IPS-18a (cell line): ENCODE results near the gene DOCK4.

ENCODE experiments used
- H3K27ac ChIP-seq: one replicate; pipeline ENCODE4 v1.5.1; 2013; ENCODE audit warnings: low read length
- H3K27me3 ChIP-seq: one replicate; pipeline ENCODE4 v1.6.1; 2013; ENCODE audit warnings: mild to moderate bottlenecking, low read length; ENCODE audit not compliant: control insufficient read depth, insufficient read depth
- H3K36me3 ChIP-seq: one replicate; pipeline ENCODE4 v1.6.1; 2013; ENCODE audit warnings: low read depth, low read length; ENCODE audit not compliant: control insufficient read depth
- H3K4me1 ChIP-seq: one replicate; pipeline ENCODE4 v1.6.1; 2013; ENCODE audit warnings: low read depth, low read length; ENCODE audit not compliant: control insufficient read depth
- H3K4me3 ChIP-seq: one replicate; pipeline ENCODE4 v1.5.1; 2013; ENCODE audit warnings: low read length
- H3K9ac ChIP-seq: one replicate; pipeline ENCODE4 v1.6.1; 2013; ENCODE audit warnings: mild to moderate bottlenecking, low read length, moderate library complexity
- H3K9me3 ChIP-seq: one replicate; pipeline ENCODE4 v1.6.1; 2013; ENCODE audit warnings: low read depth, low read length; ENCODE audit not compliant: control insufficient read depth

Gene DOCK4

GRCh38 chr7:111982804-111983203, 223.4 kb downstream of the DOCK4 start:
- H3K27ac ChIP-seq = no peak overlapping the region

GRCh38 chr7:111982133-111982532, 224.1 kb downstream of the DOCK4 start:
- Histone ChIP-seq H3K9me3 (no peaks in the 10 kb centered on the region), H3K4me3 (no peak overlapping the region), H3K4me1 (no peaks in the 10 kb centered on the region), H3K36me3 (peaks cover 8% of the 10 kb centered on the region), H3K9ac (no peak overlapping the region), H3K27ac (no peak overlapping the region), H3K27me3 (no peaks in the 10 kb centered on the region)

More at GRCh38 chr7:111982804-111983203, 223.4 kb downstream of the DOCK4 start:
- Histone ChIP-seq H3K9me3 (no peaks in the 10 kb centered on the region), H3K4me1 (no peaks in the 10 kb centered on the region), H3K4me3 (no peak overlapping the region), H3K9ac (no peak overlapping the region), H3K27me3 (no peaks in the 10 kb centered on the region), H3K36me3 (peaks cover 8% of the 10 kb centered on the region)

DNA sequence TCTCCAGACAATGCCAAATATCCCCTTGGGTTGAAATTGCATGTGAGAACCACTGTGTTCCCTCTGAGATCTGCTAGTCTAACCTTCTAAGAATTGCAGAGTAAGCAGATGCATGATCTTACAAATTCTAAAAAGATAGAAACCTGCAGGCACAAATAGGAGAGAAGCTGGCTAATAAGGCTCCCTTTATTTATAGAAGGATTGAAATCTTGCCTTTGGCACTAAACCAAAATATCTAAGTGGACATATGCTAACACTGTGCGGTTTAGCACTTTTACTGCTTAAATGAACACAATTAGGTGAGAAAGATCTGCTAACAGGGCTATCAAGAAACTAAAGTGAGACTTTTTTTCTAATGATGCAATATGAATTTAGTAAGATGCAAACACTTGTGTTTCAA, 225.5 kb downstream of the DOCK4 start:
- Histone ChIP-seq H3K4me1 (no peaks in the 10 kb centered on the region), H3K4me3 (no peak overlapping the region), H3K36me3 (peaks cover 8% of the 10 kb centered on the region), H3K9me3 (no peaks in the 10 kb centered on the region), H3K9ac (no peak overlapping the region), H3K27ac (no peak overlapping the region), H3K27me3 (no peaks in the 10 kb centered on the region)

DNA sequence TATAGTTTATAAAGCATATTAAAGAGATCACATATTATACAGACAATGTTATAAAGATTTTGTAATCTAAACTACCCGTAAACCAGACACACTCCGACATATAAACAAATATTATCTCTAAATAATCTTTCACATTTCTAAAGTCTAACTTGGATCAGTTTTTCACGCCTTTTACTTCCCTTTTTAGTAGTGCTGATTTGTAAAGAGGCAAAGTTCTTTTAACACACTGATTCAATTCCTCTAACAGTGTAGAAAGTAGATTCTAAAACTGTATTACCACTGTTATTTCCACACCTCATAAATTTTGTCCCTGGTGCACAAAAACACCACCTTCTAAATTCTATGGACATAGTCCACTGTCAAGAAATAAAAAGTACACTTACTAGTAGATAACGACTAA, 230.9 kb downstream of the DOCK4 start:
- Histone ChIP-seq H3K9ac (no peak overlapping the region), H3K9me3 (no peaks in the 10 kb centered on the region), H3K27ac (no peak overlapping the region), H3K4me1 (no peaks in the 10 kb centered on the region), H3K4me3 (no peak overlapping the region), H3K36me3 (no peaks in the 10 kb centered on the region), H3K27me3 (no peaks in the 10 kb centered on the region)

- Histone ChIP-seq H3K27me3 (no peaks in the 10 kb centered on the region), H3K27ac (no peak overlapping the region)
These were observed 245.2 kb downstream of the DOCK4 start for GRCh38 chr7:111960984-111961383.

DNA sequence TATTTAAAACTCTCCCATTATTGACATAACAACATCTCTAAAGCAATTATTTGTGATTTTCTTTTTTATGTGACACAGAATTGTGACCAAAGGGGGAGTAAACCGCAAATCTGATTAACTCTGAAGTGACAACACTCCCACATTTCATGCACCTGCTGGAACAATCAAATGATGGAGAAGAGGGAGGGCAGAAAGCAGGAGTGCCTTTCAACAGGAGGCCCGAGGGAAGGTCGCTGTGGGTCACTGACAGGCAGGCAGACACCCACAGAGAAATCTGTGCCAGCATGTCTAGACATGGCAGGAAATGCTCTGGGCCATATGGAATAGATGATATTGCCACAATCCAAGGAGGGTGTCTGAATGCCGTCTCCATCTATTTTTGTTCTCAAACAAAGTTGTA, 247.3 kb downstream of the DOCK4 start:
- no peaks in the 10 kb centered on the region for H3K27me3 ChIP-seq
- no peaks in the 10 kb centered on the region for H3K9me3 ChIP-seq
- H3K36me3 ChIP-seq = no peaks in the 10 kb centered on the region
- no peak overlapping the region for H3K27ac ChIP-seq
- H3K9ac ChIP-seq = no peak overlapping the region
- no peak overlapping the region for H3K4me3 ChIP-seq
- H3K4me1 ChIP-seq = peaks cover 12% of the 10 kb centered on the region

More at GRCh38 chr7:111960984-111961383, 245.2 kb downstream of the DOCK4 start:
- no peak overlapping the region for H3K9ac ChIP-seq
- peaks cover 10% of the 10 kb centered on the region for H3K4me1 ChIP-seq
- no peaks in the 10 kb centered on the region for H3K9me3 ChIP-seq
- H3K36me3 ChIP-seq = no peaks in the 10 kb centered on the region
- no peak overlapping the region for H3K4me3 ChIP-seq

DNA sequence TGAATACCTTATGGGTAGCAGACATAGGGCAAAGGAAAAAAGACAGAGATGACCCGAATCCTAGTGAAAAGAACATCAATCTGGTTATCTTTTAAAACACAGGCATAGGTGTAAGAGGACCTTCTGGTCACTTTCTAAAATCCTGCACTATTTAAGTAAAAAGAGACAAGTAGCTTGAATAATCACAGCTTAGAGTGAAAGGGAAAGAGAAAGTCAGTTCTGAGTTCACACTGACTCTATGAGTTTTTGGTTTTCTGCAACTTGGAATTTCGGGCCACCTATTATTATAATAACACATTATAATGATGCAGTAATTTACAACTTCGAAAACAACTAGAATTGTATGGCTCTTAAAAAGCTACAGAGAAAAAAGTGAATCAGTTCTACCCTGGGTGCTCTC, 247.8 kb downstream of the DOCK4 start:
- Histone ChIP-seq H3K9me3 (no peaks in the 10 kb centered on the region), H3K27me3 (no peaks in the 10 kb centered on the region), H3K27ac (no peak overlapping the region), H3K4me1 (peaks cover 16% of the 10 kb centered on the region), H3K36me3 (no peaks in the 10 kb centered on the region), H3K9ac (no peak overlapping the region), H3K4me3 (no peak overlapping the region)

DNA sequence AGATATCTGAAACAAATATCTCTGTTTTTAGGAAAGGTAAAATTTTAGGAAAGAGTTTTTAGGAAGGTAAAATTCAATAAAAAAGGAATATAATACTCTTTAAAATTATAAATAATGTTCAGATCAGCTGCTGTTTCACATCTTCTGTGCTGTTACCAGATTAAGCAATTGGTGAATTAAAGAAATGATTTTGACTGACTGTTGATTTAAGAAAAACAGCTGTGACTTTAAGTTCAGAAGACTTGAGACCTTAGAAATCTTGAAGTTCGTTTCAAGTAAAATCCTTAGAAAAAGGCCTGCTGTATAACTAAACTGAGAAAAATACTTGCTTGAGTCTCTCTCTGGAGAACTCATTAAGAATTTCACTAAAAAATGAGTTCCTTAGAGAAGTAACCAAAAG, 250.6 kb downstream of the DOCK4 start:
- H3K27me3 ChIP-seq = no peaks in the 10 kb centered on the region
- peaks cover 19% of the 10 kb centered on the region for H3K4me1 ChIP-seq
- no peak overlapping the region for H3K27ac ChIP-seq
- no peaks in the 10 kb centered on the region for H3K36me3 ChIP-seq
- H3K9ac ChIP-seq = no peak overlapping the region
- no peaks in the 10 kb centered on the region for H3K9me3 ChIP-seq
- no peak overlapping the region for H3K4me3 ChIP-seq

DNA sequence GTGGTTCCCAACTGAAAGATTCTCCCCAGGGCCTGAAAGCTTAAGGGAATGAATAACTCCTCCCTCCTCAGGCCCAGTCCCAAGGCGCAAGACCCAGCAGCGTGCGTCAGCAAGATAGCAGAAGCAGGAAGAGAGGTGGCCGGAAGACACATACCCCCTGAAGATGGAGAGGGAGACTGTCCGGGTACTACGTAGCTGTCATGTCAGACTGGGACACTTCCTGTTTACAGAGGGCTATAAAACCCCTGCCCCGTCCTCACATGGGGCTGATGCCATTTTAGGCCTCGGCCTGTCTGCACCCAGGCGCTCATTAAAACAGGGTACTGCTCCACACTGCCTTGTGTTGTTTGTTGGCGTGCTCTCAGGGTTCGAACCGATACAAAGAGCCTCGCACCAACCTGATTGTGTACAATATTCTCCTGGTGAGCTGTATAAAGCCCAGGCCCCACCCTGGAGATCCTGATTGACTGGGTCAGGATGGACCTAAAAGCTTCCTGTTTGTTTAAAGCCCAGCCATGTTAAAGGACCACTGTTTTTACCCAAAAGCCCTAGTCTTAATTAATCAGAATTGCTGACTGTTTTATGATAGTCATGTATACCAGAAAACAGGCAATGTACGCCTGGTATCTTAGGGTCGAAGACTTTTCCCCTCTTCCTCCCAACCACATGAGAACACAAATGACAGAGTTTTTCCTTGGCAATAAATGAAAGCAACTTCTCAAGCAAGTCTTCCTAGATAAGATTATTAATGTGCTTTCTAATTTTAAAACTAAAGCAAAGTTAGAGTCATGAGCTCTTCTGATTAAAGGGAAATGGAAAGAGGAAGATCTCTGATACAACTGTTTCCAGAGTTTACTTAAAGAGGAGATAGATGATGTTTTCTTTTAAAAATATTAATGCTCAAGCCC, 251.5 kb downstream of the DOCK4 start:
- Histone ChIP-seq H3K36me3 (no peaks in the 10 kb centered on the region), H3K9ac (no peak overlapping the region), H3K4me3 (no peak overlapping the region), H3K27ac (no peak overlapping the region), H3K27me3 (no peaks in the 10 kb centered on the region), H3K4me1 (peaks cover 19% of the 10 kb centered on the region), H3K9me3 (no peaks in the 10 kb centered on the region)

DNA sequence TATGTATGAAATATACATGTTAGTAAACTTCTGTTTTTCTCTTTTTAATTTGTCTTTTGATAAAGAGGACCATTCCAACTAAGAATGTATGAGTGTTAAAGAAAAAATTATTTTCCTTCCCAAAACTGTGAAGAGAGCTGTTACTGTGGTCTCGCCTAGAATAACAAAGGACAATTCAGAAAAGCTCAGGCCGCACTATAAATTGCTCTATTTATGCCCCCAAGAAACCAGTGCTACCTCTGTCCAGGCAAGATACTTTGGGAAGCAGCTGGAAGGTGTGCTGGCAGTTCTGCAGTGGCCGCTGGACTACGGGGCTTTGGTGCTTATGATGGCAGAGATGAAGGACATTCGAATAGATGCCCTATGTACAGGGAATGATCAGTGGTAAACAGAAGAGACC, 252.1 kb downstream of the DOCK4 start:
- Histone ChIP-seq H3K27me3 (no peaks in the 10 kb centered on the region), H3K4me1 (peaks cover 19% of the 10 kb centered on the region), H3K9ac (no peak overlapping the region), H3K27ac (no peak overlapping the region), H3K9me3 (no peaks in the 10 kb centered on the region), H3K4me3 (no peak overlapping the region), H3K36me3 (no peaks in the 10 kb centered on the region)

GRCh38 chr7:111953611-111954010, 252.6 kb downstream of the DOCK4 start:
- peaks cover 15% of the 10 kb centered on the region for H3K4me1 ChIP-seq
- no peak overlapping the region for H3K27ac ChIP-seq
- H3K4me3 ChIP-seq = no peak overlapping the region
- H3K36me3 ChIP-seq = no peaks in the 10 kb centered on the region
- H3K9ac ChIP-seq = no peak overlapping the region
- H3K9me3 ChIP-seq = no peaks in the 10 kb centered on the region
- H3K27me3 ChIP-seq = no peaks in the 10 kb centered on the region

GRCh38 chr7:111952783-111953182, 253.4 kb downstream of the DOCK4 start:
- H3K36me3 ChIP-seq = no peaks in the 10 kb centered on the region
- no peaks in the 10 kb centered on the region for H3K27me3 ChIP-seq
- H3K27ac ChIP-seq = no peak overlapping the region
- H3K4me1 ChIP-seq = peaks cover 12% of the 10 kb centered on the region
- no peak overlapping the region for H3K4me3 ChIP-seq
- no peak overlapping the region for H3K9ac ChIP-seq
- no peaks in the 10 kb centered on the region for H3K9me3 ChIP-seq
